Hematopoietic multipotent progenitor cell (in vitro differentiated cells): ENCODE results near the gene U2SURP. TPM values are rescaled to one million over a fixed set of nuclear protein-coding genes. Genes with fewer than 3 reads are reported as not detected.

ENCODE experiments used
- DNase-seq, 3 donors: peaks; one replicate each; pipeline ENCODE4 v3.0.0-alpha.2; 2011 to 2015; ENCODE audit warnings: low read depth in 2 of 3, low spot score in 2 of 3
- total RNA-seq: library from RNA; depleted of rRNA; stranded (reverse); fragments of >200 nt; gene quantifications from one replicate; pipeline ENCODE4 v1.2.3, GENCODE V29; 2012

U2SURP gene
- total RNA-seq: 23.4 TPM

- peak; percentile 75 to 97 (median 96) for DNase-seq
Measured at GRCh38 chr3:143001369-143002082, at the start of gene U2SURP. U2SURP (plus strand) TSS chr3:143001570; CDS start chr3:143001629, 59 bp downstream.

- DNase-seq: no peak
Measured at GRCh38 chr3:142951794-142952193, 49.6 kb upstream of the U2SURP start.

GRCh38 chr3:142952272-142953193 lies 48.8 kb upstream of the U2SURP start:
- no peak for DNase-seq

GRCh38 chr3:142953443-142953842 lies 47.9 kb upstream of the U2SURP start:
- DNase-seq: no peak

- DNase-seq: no peak
Measured at GRCh38 chr3:142958707-142959106, 42.7 kb upstream of the U2SURP start.

GRCh38 chr3:142960322-142960850 lies 41.0 kb upstream of the U2SURP start:
- no peak for DNase-seq

GRCh38 chr3:142961539-142961938 lies 39.8 kb upstream of the U2SURP start:
- no peak for DNase-seq

GRCh38 chr3:142962175-142962519 lies 39.2 kb upstream of the U2SURP start:
- DNase-seq: no peak

- DNase-seq: peak in 1 of 3 donors; percentile 10
Measured at GRCh38 chr3:142962520-142963233, 38.7 kb upstream of the U2SURP start.

GRCh38 chr3:142963234-142963515 lies 38.2 kb upstream of the U2SURP start:
- DNase-seq: no peak

- DNase-seq: peak in 2 of 3 donors; percentile 40 to 41
Measured at GRCh38 chr3:142963516-142964448, 37.6 kb upstream of the U2SURP start, which contains the start of gene PAQR9. PAQR9 (minus strand) TSS chr3:142963674; CDS start chr3:142963336, 338 bp downstream.

- no peak for DNase-seq
Measured at GRCh38 chr3:142965581-142965980, 35.8 kb upstream of the U2SURP start.

- DNase-seq: no peak
Measured at GRCh38 chr3:142966808-142967207, 34.6 kb upstream of the U2SURP start.

GRCh38 chr3:142968319-142969025 lies 32.9 kb upstream of the U2SURP start:
- DNase-seq: no peak

GRCh38 chr3:142971431-142971830 lies 29.9 kb upstream of the U2SURP start:
- no peak for DNase-seq

GRCh38 chr3:142972092-142972753 lies 29.1 kb upstream of the U2SURP start:
- DNase-seq: no peak

GRCh38 chr3:142973217-142974009 lies 28.0 kb upstream of the U2SURP start:
- no peak for DNase-seq
